CD4-positive, alpha-beta T cell treated with Interleukin-10 for 1 hour (primary cell): ENCODE measurements around the gene SOX12.
"Not testable (repeated sequence)": the region's sequence is repeated elsewhere in the genome, so short reads cannot be mapped to it uniquely, and the experiment has no call there.

Source experiments
- DNase-seq: peaks from one replicate; pipeline ENCODE4 v3.0.0-alpha.2; 2020

SOX12 gene

DNA sequence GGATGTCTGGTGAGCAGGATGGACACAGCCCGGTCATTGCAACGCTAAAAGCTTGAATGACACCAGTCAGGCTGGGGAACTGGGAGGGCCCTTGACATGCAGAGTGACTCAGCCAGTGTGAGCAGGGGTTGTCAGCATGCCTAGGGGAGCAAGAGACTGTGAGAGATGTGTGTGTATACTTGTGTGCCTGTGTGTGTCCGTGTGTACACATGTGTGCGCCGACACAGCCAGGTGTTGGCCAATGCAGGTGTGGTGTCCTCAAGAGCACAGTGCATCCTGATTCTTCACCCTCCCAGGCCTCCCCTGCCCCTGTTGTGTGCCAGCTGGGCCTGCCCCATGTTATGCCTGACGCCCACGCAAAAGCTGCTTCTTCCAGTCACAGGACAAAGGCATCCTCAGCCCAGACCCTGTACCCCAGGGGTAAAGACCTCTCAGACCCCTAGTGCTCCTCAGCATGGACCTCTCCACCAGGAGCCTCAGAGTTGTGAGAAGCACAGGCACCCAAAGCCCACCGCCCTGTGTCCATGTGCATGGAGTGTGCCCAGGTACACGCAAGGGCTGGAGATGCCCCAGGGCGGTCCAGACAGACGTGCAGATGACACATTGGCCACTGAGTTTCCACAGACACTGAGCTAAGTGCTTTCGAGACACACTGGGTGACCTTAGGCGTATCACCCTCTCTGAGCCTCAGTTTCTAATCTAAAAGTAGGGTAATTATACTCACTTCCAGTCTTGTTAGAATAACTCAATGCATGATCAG lies 38.1 kb downstream of the SOX12 start:
- no peak for DNase-seq

DNA sequence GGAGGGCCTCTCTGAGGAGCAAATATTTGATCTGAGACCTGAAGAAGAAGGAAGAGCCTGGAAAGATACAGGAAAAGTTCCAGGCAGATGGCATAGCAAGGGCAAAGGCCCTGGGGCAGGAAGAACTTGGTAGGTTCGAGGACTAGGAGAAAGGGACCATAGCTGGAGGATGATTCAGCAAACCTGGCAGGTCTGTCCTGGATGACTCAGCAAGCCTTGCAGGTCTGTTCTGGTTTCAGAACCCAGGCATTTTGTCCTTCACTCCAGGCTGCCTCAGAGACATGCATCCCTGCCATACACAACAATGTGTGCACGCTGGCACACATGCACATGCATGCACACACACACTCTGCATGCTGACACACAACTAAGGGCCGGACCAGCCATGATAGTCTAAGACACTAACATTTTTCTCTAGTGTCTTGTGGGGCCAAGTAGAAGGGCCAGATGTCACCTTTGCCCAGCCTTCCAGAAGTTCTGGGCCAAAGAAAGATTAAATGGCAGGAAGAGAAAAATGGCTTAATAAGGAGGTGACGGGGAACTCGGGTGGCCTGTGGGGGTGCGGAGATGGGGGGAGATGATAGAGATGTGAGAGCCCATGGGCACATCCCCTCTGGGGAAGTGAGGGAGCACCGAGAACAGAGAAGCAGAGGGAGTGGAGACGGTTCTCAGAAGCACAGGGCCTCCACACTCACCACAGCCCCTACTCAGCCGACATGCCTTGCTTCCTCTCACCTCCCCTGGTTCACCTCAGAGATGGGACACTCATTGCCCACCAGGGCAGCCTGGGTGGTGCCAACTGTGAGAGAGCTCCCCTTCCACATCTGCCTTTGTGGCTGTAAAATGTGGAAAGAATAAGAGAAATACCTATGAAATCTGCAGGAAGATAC lies 39.8 kb downstream of the SOX12 start:
- no peak for DNase-seq

DNA sequence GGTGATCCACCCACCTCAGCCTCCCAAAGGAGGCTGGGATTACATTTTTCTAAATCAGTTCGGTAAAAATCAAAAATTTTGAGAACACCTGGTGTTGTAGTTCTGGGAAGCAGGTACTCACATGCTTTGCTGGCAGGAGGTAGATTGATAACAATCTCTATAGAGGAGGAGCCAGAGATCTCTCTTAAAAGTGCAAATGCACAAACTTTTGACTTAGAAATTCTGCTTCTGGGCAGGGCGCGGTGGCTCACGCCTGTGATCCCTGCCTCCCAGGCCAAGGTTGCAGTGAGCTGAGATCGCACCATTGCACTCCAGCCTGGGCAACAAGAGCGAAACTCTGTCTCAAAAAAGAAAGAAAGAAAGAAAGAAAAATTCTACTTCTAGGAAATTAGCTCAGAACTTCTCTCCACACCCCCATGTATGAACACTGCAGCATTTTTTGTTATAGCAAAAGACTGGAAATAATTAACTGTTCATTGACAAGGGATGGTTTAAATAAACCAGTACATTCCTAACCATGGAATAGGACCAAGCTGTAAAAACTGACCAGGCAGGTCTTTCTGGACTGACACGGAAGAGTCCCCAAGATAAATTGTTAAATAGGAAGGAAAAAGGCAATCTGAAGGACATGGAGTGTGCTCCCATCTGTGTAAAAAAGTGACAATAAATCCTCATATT lies 40.8 kb downstream of the SOX12 start:
- peak; percentile 18 for DNase-seq

DNA sequence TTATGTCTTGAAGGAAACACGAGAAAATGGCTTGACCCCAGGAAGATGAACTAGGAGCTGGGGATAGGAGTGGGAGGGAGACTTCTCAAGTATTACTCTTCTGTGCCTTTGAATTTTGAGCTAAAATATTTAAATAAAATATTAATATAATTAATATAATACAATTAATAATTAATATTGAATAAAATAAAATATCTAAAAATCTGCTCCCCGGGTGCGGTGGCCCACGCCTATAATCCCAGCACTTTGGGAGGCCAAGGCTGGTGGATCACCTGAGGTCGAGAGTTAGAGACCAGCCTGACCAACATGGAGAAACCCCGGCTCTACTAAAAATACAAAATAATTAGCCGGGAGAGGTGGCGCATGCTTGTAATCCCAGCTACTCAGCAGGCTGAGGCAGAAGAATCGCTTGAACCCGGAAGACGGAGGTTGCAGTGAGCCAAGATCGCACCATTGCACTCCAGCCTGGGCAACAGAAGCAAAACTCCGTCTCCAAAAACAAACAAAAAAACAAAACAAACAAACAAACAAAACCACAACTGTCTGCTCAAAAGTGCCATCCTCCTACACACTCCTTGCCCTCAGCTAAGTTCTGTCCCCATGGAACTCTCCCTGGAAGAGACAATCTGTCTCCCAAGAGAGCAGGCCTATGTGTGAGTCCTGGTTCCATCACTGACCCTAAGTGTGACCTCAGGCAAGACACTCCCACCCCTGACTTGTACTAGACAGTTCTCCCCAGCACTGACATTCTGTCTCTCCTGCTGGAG lies 41.5 kb downstream of the SOX12 start:
- DNase-seq = no peak

DNA sequence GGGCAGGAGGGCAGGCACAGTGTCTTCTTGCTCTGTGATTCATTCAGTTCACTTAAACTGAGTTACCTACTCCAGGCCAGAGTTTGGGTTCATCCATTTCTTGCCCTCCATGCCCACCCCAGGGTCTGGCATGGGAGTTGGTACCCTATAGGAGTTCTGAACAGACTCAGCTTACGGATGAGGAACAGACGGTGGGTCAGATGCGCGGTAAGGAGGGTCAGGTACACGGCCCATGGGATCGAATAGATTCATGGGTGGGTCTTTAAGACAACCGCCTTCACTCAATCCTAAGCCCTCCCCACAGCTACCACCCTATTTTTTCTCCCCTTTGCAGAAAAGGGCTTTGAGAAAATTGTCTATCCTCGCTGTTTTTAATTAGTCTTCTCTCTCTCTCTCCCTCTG lies 42.1 kb downstream of the SOX12 start:
- DNase-seq = no peak

DNA sequence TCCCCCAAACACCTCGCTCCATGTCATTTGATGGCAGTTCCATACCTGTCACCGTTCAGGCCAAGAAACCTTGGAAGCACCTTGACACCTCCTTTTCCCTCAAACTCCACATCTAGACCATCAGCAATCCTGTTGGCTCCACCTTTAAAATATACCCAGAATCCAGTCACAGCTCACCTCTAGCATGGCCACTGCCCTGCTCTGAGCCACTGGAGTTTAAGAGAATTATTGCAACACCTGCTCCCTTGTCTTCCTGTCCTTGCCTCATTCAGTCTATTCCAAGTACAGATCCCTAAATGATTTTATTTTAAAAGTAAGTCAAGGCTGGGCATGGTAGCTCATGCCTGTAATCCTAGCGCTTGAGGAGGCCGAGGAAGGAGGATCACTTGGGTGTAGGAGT lies 43.6 kb downstream of the SOX12 start:
- no peak for DNase-seq

DNA sequence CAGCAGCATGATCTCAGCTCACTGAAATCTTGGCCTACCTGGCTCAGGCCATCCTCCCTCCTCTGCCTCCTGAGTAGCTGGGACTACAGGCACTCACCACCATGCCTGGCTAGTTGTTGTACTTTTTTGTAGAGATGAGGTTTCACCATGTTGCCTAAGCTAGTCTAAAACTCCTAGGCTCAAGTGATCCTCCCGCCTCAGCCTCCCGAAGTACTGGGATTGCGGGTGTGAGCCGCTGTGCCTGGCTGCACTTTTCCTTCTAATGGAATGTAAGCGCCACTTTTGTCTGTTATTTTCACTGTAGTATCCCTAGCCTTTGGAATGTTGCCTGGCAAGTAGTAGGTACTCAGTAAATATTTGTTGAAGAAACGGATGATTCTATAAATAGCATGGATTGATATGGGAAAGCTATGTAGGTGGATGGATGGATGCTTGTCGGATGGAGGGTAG lies 44.8 kb downstream of the SOX12 start:
- DNase-seq = no peak

DNA sequence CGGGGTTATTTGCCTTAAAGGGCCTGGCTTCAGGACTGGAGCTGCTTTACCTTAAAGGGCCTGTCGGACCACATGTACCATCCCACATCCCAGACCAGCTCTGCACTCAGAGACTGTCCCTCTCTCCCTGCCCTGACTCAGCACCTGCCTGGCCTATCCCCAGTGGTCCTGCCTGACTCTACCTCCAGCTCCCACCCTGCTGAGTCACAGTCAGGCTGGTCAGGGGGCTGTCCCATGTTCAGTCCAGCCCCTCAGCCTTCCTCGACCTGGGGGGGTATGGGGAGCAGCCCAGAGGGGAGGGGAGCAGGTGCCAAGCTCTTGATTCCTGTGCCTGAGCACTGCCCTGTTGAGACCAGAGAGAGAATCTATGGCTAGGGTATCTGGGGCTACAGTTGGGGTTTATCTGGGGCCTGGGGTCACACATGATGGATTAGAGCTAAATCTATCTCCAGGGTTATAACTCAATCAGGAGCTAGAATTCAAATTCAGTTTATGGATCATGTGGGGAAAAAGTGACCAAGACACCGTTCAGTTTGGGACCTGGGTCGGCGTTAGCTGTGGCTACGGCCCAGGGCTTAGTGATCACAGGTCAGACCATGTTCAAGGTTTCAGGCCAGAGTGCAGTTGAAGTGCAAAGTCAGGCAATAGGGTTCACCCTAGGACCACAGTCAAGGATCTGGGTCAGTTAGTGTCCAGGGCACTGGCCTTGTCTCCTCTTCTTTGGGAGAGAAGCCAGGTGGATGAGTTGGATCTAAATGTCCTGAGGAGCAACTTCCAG lies 45.8 kb downstream of the SOX12 start:
- DNase-seq = no peak

DNA sequence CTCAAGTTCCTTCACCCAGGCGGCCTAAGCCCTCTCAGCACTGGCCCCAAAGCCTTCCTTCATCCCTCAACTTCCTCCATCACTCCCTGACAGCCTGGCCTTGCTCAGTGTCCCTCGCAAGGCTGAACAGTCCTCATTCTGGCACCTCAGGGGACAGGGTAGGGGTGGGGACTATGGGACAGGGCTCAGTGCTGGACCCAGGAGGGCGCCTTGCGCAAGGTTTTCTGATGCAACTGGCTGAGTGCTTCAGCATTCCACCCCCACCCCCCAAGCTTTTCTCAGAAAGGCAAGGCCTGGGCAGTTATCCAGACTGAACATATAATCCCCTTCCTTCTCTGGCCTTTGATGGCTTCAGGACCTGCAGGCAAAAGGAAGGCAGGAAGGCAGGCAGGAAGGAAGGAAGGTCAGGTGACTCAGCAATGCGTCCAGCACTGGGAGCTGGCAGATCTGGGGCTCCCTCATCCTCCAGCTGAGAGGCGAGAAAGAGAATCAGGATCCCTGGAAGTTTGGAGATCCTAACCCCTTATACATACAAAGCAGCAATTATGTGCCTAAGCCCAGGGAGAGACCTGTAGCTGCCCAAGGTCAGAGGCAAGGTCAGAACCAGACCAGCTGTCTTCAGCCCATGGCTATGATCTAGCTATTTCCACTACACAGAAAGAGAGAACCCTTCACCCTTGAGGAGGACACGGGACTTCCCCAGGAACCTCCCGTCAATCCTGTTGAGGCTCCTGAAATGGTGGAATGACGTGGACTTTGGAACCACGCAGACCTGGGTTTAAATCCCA lies 46.6 kb downstream of the SOX12 start:
- DNase-seq = no peak

DNA sequence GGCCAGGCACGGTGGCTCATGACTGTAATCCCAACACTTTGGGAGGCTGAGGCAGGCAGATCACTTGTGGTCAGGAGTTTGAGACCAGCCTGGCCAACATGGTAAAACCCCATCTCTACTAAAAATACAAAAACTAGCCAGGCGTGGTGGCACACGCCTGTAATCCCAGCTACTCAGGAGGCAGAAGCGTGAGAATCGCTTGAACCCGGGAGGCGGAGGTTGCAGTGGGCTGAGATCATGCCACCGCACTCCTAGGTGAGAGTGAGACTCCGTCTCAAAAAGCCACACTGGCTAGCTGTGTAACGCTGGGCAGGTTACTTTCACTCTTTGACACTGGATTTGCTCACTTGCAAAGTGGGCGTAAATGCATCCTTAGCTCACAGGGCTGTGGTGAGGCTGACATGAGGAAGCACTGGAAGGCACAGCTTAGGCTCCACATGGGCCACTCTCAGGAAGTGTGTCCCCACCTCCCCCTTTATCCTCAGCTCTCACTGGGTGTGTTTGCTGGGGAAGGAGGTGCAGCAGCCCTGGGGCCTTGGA lies 47.3 kb downstream of the SOX12 start:
- not testable (repeated sequence) for DNase-seq

DNA sequence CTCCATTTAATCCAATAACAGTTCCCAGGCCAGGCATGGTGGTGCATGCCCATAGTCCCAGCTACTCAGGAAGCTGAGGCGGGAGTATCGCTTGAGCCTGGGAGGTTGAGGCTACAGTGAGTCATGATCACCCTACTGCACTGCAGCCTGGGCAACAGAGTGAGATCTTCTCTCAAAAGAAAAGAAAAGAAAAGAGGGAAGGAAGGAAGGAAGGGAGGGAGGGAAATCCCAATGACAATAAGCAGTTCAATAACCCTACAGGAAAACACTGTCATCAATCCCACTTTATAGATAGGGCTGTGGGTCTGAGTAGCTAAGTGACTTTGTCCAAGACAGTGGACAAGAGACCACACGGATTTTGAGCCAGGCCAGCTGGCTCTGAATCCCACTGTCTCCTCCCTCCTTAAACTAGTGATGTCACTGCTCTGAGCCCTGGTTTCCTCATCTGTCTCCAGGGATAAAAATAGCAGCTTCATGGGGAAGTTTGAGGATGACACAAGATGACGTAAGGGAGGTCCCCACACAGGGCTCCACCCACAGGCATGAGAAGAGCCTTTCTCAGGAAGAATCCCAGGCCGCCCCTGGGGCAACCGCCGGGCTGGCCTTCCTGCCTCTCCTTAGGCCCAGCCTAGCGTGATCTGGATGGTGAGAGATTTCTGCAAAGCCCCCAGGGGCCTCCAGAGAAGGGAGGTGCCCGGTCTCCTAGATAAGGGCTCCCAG lies 48.0 kb downstream of the SOX12 start:
- no peak for DNase-seq

DNA sequence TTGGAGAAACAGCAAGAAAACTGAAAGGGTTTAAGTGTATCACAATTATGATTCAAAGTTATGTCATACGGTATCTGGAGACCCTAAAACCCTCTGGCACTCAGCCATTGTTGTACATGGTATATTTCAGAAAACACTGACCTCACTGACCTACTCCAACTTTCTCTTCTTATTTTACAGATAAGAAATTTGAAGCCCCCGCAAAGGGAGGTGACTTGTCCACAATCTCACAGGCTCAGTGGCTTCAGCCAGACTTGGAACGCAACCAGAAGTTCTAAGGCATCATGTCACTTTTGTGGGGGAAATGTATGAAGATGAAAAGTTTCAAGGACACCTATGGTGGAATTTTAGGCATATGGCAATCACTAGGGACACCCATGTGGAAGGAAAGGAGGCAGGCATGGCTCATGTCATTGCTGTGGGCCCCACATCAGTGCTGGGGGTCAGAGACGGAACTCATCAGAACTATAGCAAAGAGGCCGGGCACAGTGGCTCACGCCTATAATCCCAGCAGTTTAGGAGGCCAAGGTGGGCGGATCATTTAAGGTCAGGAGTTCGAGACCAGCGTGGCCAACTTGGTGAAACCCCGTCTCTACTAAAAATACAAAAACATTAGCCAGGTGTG lies 50.0 kb downstream of the SOX12 start:
- no peak for DNase-seq

DNA sequence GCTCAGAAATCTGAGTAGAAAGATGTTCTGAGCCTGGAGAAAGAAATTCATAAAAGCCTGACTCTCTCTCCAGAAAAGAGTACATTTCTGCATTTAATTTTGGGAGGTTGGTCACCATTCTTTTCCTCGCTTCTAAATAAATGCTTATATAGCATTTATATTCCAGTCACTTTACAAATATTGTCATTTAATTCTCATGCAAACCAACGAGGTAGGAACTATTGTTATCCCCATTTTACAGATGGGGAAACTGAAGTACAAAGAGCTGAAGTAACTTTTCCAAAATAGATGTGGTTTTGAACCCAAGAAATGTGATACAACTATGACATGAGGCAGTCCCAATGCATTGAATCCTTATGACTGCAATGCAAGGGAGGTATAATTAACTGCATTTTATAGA lies 50.7 kb downstream of the SOX12 start:
- DNase-seq = no peak

DNA sequence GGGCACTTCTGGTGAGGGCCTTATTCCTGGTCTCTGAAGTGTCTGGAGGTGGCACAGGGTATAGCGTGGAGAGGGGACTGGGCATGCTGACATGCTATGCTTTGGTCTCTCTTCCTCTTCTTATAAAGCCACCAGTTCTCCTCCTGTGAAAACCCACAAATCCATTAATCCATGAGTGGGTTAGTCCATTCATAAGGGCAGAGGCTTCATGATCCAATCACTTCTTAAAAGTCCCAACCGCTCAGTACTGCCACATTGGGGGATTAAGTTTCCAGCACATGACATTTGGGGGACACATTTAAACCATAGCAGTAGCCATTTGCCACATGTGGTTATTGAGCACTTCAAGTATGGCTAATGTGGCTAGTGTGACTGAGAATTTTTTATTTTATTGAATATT lies 51.4 kb downstream of the SOX12 start:
- DNase-seq = no peak

DNA sequence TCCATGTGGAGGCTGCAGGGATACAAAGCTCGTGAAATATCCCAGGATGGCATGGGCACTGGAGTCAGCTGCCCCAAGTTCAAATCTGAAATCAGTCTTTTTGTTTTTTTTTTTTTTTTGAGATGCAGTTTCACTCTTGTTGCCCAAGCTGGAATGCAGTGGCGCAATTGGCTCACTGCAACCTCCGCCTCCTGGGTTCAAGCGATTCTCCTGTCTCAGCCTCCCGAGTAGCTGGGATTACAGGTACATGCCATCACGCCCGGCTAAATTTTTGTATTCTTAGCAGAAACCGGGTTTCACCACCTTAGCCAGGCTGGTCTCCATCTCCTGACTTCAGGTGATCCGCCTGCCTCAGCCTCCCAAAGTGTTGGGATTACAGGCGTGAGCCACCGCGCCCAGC lies 52.2 kb downstream of the SOX12 start:
- not testable (repeated sequence) for DNase-seq

DNA sequence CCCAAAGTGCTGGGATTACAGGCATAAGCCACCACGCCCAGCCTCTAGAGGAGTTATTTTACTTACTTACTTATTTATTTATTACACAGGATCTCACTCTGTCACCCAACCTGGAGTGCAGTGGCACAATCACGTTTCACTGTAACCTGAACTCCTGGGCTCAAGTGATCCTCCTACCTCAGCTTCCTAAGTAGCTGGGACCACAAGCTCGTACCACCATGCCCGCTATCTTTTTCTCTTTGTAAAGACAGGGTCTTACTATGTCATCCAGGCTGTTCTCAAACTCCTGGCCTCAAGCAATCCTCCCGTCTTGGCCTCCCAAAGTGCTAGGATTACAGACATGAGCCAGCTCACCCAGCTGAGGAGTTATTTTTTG lies 53.6 kb downstream of the SOX12 start:
- no peak for DNase-seq
